ENCODE measurements around the gene AFF1. TPM values are rescaled to one million over a fixed set of nuclear protein-coding genes. Genes with fewer than 3 reads are reported as not detected.

Gene AFF1
- total RNA-seq, 1 donor from 2014 or later: 47.4 TPM

- no peak for DNase-seq (ENCODE audit: extremely low read depth, low read depth, low spot score)
These were observed 166.9 kb downstream of the AFF1 start for GRCh38 chr4:87101543-87102199.

GRCh38 chr4:87103086-87103485, 168.3 kb downstream of the AFF1 start:
- DNase-seq (ENCODE audit: extremely low read depth, low read depth, low spot score): no peak

- DNase-seq (ENCODE audit: extremely low read depth, low read depth, low spot score): no peak
These were observed 168.9 kb downstream of the AFF1 start for GRCh38 chr4:87103691-87104187.

GRCh38 chr4:87105101-87105845, 170.5 kb downstream of the AFF1 start:
- no peak for DNase-seq (ENCODE audit: extremely low read depth, low read depth, low spot score)

- no peak for DNase-seq (ENCODE audit: extremely low read depth, low read depth, low spot score)
These were observed 173.3 kb downstream of the AFF1 start for GRCh38 chr4:87108142-87108546.

DNA sequence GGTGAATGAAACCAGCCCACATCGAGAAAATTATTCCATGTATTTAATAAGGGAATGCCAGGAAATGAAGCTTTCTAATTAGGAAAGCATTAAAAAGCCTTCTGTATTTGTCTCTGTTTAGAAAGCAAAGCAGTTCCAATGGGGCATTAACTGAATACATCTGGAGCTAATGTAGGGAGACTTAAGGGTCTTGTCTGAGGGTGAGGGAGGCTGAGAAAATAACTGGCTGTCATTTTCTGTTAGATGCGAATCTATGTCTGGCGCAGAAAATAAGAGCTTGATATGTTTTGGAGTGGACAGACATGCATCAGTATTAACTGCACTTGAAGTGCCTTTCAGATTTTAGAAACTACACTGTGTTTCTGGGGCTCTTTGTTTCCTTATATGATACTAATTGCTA, 174.3 kb downstream of the AFF1 start:
- no peak for DNase-seq (ENCODE audit: extremely low read depth, low read depth, low spot score)

DNA sequence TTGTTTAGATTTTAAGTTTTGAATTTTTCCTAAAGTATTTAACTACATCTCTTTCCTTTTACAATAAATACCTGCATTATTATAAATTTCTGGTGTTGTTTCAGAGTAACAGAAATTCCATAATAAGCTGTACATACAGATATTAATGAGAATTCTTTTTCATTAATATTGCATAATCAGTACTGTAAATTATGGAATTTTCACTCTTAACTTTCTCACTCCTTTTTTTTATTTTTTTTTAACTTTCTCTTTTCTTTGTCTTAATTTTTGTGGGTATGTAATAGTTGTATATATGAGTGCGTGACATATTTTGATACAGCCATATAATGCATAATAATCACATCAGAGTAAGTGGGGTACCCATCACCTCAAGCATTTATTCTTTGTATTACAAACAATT, 175.1 kb downstream of the AFF1 start:
- DNase-seq (ENCODE audit: extremely low read depth, low read depth, low spot score): no peak

GRCh38 chr4:87112063-87112462, 177.3 kb downstream of the AFF1 start:
- DNase-seq (ENCODE audit: extremely low read depth, low read depth, low spot score): no peak

GRCh38 chr4:87114245-87115062, 179.6 kb downstream of the AFF1 start:
- DNase-seq (ENCODE audit: extremely low read depth, low read depth, low spot score): no peak

GRCh38 chr4:87116231-87116630, 181.4 kb downstream of the AFF1 start:
- no peak for DNase-seq (ENCODE audit: extremely low read depth, low read depth, low spot score)

GRCh38 chr4:87117051-87117731, 182.4 kb downstream of the AFF1 start:
- DNase-seq (ENCODE audit: extremely low read depth, low read depth, low spot score): no peak

- DNase-seq (ENCODE audit: extremely low read depth, low read depth, low spot score): no peak
These were observed 182.9 kb downstream of the AFF1 start for GRCh38 chr4:87117732-87118075.

- no peak for DNase-seq (ENCODE audit: extremely low read depth, low read depth, low spot score)
These were observed 183.6 kb downstream of the AFF1 start for GRCh38 chr4:87118421-87118820.

DNA sequence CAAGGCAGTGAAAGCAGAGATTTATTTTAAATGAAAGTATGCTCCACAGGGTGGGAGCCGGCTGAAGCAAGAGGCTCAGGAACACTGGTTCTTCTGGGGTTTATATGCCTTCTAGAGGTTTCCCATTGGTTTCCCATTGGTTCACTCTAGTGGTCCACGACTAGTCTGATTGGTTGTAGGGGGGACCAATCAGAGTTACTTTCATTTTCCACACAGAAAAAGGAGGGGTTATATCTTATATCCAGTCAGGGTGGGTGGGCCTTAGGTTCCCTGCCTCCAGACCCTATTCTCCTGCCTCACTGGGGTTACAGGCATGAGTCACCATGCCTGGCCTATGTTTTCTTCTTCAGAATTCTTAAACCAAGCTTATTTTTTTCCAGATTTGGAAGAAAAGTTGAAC, 184.0 kb downstream of the AFF1 start:
- DNase-seq (ENCODE audit: extremely low read depth, low read depth, low spot score): no peak

DNA sequence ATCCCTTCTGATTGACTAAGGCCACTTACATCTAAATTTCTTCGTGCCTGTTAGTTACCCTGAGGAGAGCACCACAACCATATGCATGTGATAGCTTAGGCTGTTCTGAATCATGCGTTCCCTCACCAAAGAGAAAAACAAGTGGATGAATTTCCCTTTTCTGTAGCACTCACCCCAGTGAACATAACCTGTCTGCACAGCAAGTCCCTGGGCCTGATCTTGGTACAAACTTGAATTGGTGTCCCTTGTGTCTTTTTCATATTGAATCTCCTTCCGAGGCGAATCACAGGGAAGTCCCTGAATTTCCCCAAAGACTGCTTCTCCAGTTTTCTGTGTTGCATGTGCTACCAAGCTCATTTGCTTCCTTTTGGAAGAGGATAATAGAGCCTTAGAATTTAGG, 185.2 kb downstream of the AFF1 start:
- DNase-seq (ENCODE audit: extremely low read depth, low read depth, low spot score): no peak

DNA sequence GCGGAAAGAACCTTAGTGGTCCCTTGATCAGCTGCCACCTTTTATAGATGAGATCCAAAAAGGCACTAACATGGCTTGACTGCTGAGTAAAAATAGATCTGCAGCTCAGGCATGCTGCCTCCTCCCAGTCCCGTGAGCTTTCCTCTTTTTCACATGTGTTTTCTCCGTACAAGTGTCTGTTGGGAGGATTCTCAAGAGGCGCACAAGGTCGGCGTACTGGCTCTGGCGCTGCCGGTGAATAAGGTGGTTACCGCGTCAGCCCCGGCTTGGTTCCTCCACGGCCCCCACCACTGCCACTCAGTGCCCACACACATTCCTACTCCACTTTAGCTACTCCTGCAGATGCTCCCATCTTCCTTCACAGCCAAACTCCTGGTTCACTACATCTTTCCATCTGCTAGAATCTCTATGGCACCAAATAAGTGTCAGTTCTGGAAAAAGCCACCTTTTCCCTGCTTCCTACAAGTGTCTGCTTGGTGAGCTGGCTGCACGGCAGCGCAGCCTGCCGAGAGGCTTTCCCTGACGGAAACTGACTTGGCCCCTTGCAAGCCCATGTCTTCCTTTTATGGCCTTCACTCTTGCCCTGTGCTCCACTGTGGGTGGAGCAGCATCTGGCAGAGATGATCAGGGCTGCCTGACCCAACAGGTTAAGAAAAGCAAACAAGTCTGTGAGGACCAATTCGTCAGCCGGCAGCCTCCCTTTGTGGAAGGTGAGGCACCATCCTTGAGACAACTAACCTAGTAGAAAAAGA, 185.8 kb downstream of the AFF1 start:
- no peak for DNase-seq (ENCODE audit: extremely low read depth, low read depth, low spot score)

DNA sequence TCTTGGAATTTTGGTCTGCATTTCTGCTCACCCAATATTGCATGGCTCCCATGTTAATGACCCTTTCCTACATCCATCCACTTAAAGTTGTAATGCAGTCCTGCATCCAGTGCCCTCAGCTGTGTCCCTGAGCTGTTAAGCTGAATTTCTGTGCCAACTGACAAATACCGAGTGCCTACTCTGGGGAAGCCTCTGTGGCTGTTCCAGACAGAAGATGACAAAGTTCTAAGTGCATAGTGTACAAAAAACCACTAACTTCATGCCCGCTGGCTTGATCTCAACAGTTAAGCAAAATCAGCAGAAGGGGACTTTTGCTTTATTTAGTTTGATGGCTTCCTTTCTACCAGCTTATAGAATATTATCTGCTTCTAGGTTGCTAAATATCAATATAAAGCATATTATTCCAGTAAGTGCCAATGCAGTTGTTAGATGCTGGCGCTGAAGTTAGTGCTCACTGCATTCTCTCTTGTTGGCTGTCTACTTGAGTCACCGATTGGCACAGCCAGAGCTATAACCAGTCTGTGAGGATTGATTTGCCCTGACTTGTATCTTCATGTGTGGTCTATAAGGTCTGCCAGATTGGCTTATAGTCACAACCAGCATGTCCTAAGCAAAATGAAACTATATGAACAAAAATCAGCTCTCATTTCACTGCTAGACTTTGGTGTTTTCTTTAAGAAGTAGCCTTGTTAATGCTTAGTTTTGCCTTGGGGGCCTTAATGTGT, 186.7 kb downstream of the AFF1 start:
- DNase-seq (ENCODE audit: extremely low read depth, low read depth, low spot score): no peak

GRCh38 chr4:87122252-87122651, 187.4 kb downstream of the AFF1 start:
- no peak for DNase-seq (ENCODE audit: extremely low read depth, low read depth, low spot score)

- no peak for DNase-seq (ENCODE audit: extremely low read depth, low read depth, low spot score)
These were observed 191.2 kb downstream of the AFF1 start for GRCh38 chr4:87126056-87126455.
